ENCODE results near the gene LHX2.

DNA sequence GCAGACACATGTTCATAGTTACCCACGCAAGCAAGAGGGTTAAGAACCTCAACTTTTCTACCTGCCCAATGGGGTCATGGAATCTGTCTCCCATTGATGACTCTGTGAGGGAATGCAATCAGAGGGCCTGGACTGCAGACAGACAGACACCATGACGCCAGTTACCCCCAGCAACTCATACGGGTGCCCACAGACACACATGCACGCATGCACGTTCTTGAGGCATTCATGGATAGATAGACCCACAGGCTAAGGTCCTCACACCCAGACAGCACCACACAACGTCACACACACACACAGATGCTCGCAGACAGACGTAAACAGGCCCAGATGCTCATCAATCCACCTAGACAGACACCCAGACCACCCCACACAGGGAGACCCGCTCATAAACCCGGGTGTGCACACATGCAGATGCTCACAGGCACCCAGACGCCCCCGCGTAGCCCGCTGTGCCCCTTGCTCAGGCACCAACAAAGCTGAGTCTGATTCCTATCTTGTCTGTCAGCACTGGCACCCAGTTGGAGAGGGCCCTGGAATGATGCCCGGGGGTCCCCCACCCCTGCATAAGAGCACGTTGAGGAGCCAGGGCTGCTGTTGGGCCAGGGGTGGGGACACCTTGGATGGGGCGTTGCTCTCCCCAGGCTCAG is 23.6 kb downstream of the LHX2 start:
- no peak for TF ChIP-seq CTCF (conservative IDR thresholded peaks at IDR 0.05; ENCODE audit: low read depth, low read length)
- TF ChIP-seq EZH2 (IDR thresholded peaks at IDR 0.05; ENCODE audit: borderline replicate concordance, low read depth, low read length, poor library complexity, severe bottlenecking), result no peak
